IMR-90 (cell line): ENCODE results near the gene CLDN24. TPM values are rescaled to one million over a fixed set of nuclear protein-coding genes. Genes with fewer than 3 reads are reported as not detected.

Experiments
- ATAC-seq: fragments of 200-7000 bp; cut with Tn5 transposase; 2 replicates; pipeline ENCODE4 v1.9.1; 2020; ENCODE audit warnings: low read depth, mild to moderate bottlenecking, moderate library complexity
- BruUV-seq: library from RNA; stranded (reverse); fragments of 400-500 nt; replicated peaks from 2 replicates; lab custom pipeline; 2021; lab: Mats Ljungman, UMichigan
- CTCF ChIA-PET: fragments of 300-600 bp; formaldehyde crosslinking; extraction: SDS; loops from one replicate; lab custom pipeline; 2021; ENCODE audit warnings: antibody characterized with exemption; lab: Yijun Ruan, JAX
- POLR2A ChIA-PET: fragments of 300-600 bp; sonication (Branson Sonifier 250); formaldehyde crosslinking; loops from one replicate; lab custom pipeline; 2022; ENCODE audit warnings: antibody characterized with exemption; ENCODE audit not compliant: unreplicated experiment; lab: Charles Lee
- DNase-seq: peaks from one replicate; pipeline ENCODE4 v3.0.0; 2013
- H2AFZ ChIP-seq: replicated peaks from 2 replicates; pipeline ENCODE3; 2013; ENCODE audit warnings: low read length, mild to moderate bottlenecking; ENCODE audit not compliant: poor library complexity
- H2AK5ac ChIP-seq: 2 replicates; pipeline ENCODE4 v1.6.1; 2013; ENCODE audit warnings: low read depth, low read length, inconsistent platforms
- H2AK9ac ChIP-seq: replicated peaks from 2 replicates; pipeline ENCODE3; 2013; ENCODE audit warnings: mild to moderate bottlenecking, low read depth, low read length, moderate library complexity; ENCODE audit not compliant: poor library complexity
- H2BK120ac ChIP-seq: 2 replicates; pipeline ENCODE4 v1.6.1; 2013; ENCODE audit warnings: low read depth, low read length, inconsistent platforms
- H2BK15ac ChIP-seq: 3 replicates; pipeline ENCODE4 v1.6.1; 2013; ENCODE audit warnings: low read depth, low read length, inconsistent platforms
- H2BK20ac ChIP-seq: 2 replicates; pipeline ENCODE4 v1.6.1; 2013; ENCODE audit warnings: low read depth, mild to moderate bottlenecking, inconsistent platforms, low read length, moderate library complexity
- H2BK5ac ChIP-seq: 2 replicates; pipeline ENCODE4 v1.6.1; 2013; ENCODE audit warnings: mild to moderate bottlenecking, low read depth, low read length, inconsistent platforms; ENCODE audit not compliant: poor library complexity, severe bottlenecking
- H3K14ac ChIP-seq: replicated peaks from 2 replicates; pipeline ENCODE4 v1.6.1; 2013; ENCODE audit warnings: low read depth, low read length, inconsistent platforms
- H3K18ac ChIP-seq: 2 replicates; pipeline ENCODE4 v1.6.1; 2013; ENCODE audit warnings: low read depth, low read length, control low read depth
- H3K23ac ChIP-seq: 2 replicates; pipeline ENCODE4 v1.6.1; 2013; ENCODE audit warnings: low read depth, low read length, inconsistent platforms
- H3K27ac ChIP-seq: 2 replicates; pipeline ENCODE4 v1.5.1; 2013; ENCODE audit warnings: mild to moderate bottlenecking, control low read depth, low read length; ENCODE audit not compliant: insufficient read depth
- H3K27me3 ChIP-seq: 2 replicates; pipeline ENCODE4 v1.6.1; 2013; ENCODE audit warnings: low read length; ENCODE audit not compliant: control insufficient read depth, insufficient read depth
- H3K36me3 ChIP-seq: 2 replicates; pipeline ENCODE4 v1.6.1; 2013; ENCODE audit warnings: low read length, mixed read lengths; ENCODE audit not compliant: control insufficient read depth, insufficient read depth
- H3K4ac ChIP-seq: 2 replicates; pipeline ENCODE4 v1.6.1; 2013; ENCODE audit warnings: low read depth, low read length, inconsistent platforms
- H3K4me1 ChIP-seq: 2 replicates; pipeline ENCODE4 v1.6.1; 2013; ENCODE audit warnings: low read length, mixed read lengths; ENCODE audit not compliant: control insufficient read depth, insufficient read depth
- H3K4me2 ChIP-seq: 2 replicates; pipeline ENCODE4 v1.6.1; 2013; ENCODE audit warnings: low read depth, mild to moderate bottlenecking, control low read depth, low read length, moderate library complexity
- H3K4me3 ChIP-seq: 2 replicates; pipeline ENCODE4 v1.5.1; 2013; ENCODE audit warnings: low read depth, mild to moderate bottlenecking, control low read depth, low read length, moderate library complexity; ENCODE audit not compliant: insufficient read depth
- H3K56ac ChIP-seq: 2 replicates; pipeline ENCODE4 v1.6.1; 2013; ENCODE audit warnings: low read length, inconsistent platforms; ENCODE audit not compliant: insufficient read depth; ENCODE audit errors: extremely low read depth
- H3K79me1 ChIP-seq, 2 experiments: 2 replicates each; pipeline ENCODE4 v1.6.1; 2013; ENCODE audit warnings: low read length in 2 of 2, inconsistent platforms in 1 of 2, low read depth in 1 of 2
- H3K9ac ChIP-seq: 2 replicates; pipeline ENCODE4 v1.6.1; 2013; ENCODE audit warnings: low read depth, low read length, control low read depth
- H3K9me1 ChIP-seq: 2 replicates; pipeline ENCODE4 v1.6.1; 2013; ENCODE audit warnings: low read length, inconsistent platforms; ENCODE audit not compliant: insufficient read depth
- H3K9me3 ChIP-seq: 2 replicates; pipeline ENCODE4 v1.6.1; 2013; ENCODE audit warnings: low read length; ENCODE audit not compliant: control insufficient read depth, insufficient read depth
- H4K20me1 ChIP-seq: 2 replicates; pipeline ENCODE4 v1.6.1; 2013; ENCODE audit warnings: low read length, inconsistent platforms; ENCODE audit not compliant: insufficient read depth
- H4K5ac ChIP-seq: 2 replicates; pipeline ENCODE4 v1.6.1; 2013; ENCODE audit warnings: mild to moderate bottlenecking, low read depth, low read length, control low read depth
- H4K8ac ChIP-seq, 2 experiments: 2 replicates each; pipeline ENCODE4 v1.6.1; 2013; ENCODE audit warnings: low read depth in 2 of 2, low read length in 2 of 2, control low read depth in 1 of 2, inconsistent platforms in 1 of 2
- H4K91ac ChIP-seq: 2 replicates; pipeline ENCODE4 v1.6.1; 2013; ENCODE audit warnings: low read depth, low read length, inconsistent platforms; ENCODE audit not compliant: insufficient read depth
- BHLHE40 ChIP-seq: fragments of 150-350 bp; IDR thresholded peaks from 2 replicates; pipeline ENCODE4 v1.6.1; 2016; ENCODE audit warnings: mild to moderate bottlenecking, low read depth, low read length
- CEBPB ChIP-seq: IDR thresholded peaks from 2 replicates; pipeline ENCODE4 v1.6.1; 2012; ENCODE audit warnings: low read depth, low read length, improper control_type of control experiment
- ELK1 ChIP-seq: fragments of 150-350 bp; IDR thresholded peaks from 2 replicates; pipeline ENCODE4 v1.6.1; 2016; ENCODE audit warnings: low read depth, mild to moderate bottlenecking, low read length, moderate library complexity, borderline replicate concordance
- FOS ChIP-seq: fragments of 150-350 bp; IDR thresholded peaks from 2 replicates; pipeline ENCODE4 v1.6.1; 2016; ENCODE audit warnings: low read depth, low read length
- MAFK ChIP-seq: IDR thresholded peaks from 2 replicates; pipeline ENCODE4 v1.6.1; 2012; ENCODE audit warnings: low read depth, low read length, improper control_type of control experiment
- RAD21 ChIP-seq: IDR thresholded peaks from 2 replicates; pipeline ENCODE4 v1.6.1; 2012; ENCODE audit warnings: low read length, improper control_type of control experiment
- RFX5 ChIP-seq: IDR thresholded peaks from 2 replicates; pipeline ENCODE4 v1.8.0; 2012; ENCODE audit warnings: low read depth, mild to moderate bottlenecking, low read length, moderate library complexity
- WGBS, 2 experiments: methylation state at CpG; one replicate each; pipeline versions ENCODE4 v1.1.5 to v1.1.7; 2013; ENCODE audit warnings: missing lambda C conversion rate in 2 of 2; ENCODE audit not compliant: insufficient read length in 1 of 2; ENCODE audit errors: extremely low coverage in 2 of 2; 5-methylcytosine and 5-hydroxymethylcytosine counted together
- dilution Hi-C: fragments of 300-500 bp; cut with HindIII; formaldehyde crosslinking; loops from one replicate; pipeline ENCODE4 v1.14.3; 2018; ENCODE audit warnings: low sequenced_read_pairs; ENCODE audit not compliant: unreplicated experiment
- in situ Hi-C: fragments of 300-500 bp; cut with MboI; formaldehyde crosslinking; loops from 3 replicates; pipeline ENCODE4 v1.14.3; 2019; ENCODE audit warnings: low sequenced_read_pairs, inconsistent platforms, mixed read lengths
- intact Hi-C: fragments of 100-400 bp; cut with micrococcal nuclease; formaldehyde crosslinking; loops from 2 replicates; pipeline ENCODE4 v1.10.0; 2022
- polyA plus RNA-seq, 3 experiments: library from polyadenylated mRNA; depleted of rRNA; stranded (reverse); fragments of >200 nt; gene quantifications; 2 replicates each; pipeline ENCODE4 v1.2.3, GENCODE V29; 2012; ENCODE audit warnings: low replicate concordance in 1 of 3
- total RNA-seq: library from RNA; depleted of rRNA; stranded (reverse); fragments of >200 nt; gene quantifications from 2 replicates; pipeline ENCODE4 v1.2.3, GENCODE V29; 2012

CLDN24 gene
- total and polyA plus RNA-seq, 2 of the 4 experiments (the other 2 are of a cell fraction): not detected

GRCh38 chr4:183356931-183357675 lies 34.9 kb upstream of the CLDN24 start:
- TF ChIP-seq ELK1 (no peak), MAFK (no peak), FOS (no peak), RAD21 (no peak), CEBPB (no peak), BHLHE40 (no peak), RFX5 (no peak)
- H4K8ac ChIP-seq: no peak overlapping the region

More at GRCh38 chr4:183356931-183357675, 34.9 kb upstream of the CLDN24 start:
- no TSS peak for BruUV-seq
- Histone ChIP-seq H2BK5ac (no peak overlapping the region), H3K4ac (no peak overlapping the region), H2AFZ (no peak overlapping the region), H3K79me1 (no peaks in the 10 kb centered on the region), H2BK20ac (no peak overlapping the region), H3K4me1 (peaks cover 6% of the 10 kb centered on the region), H2AK5ac (no peak overlapping the region; the same call in 1 of the 2 replicates), H3K4me3 (no peak overlapping the region), H3K23ac (no peak overlapping the region), H2BK15ac (no peak overlapping the region), H3K9me3 (no peaks in the 10 kb centered on the region), H3K9me1 (no peaks in the 10 kb centered on the region), H3K18ac (no peak overlapping the region), H3K27me3 (no peaks in the 10 kb centered on the region), H3K36me3 (no peaks in the 10 kb centered on the region), H3K4me2 (no peak overlapping the region), H3K56ac (no peak overlapping the region), H4K20me1 (no peaks in the 10 kb centered on the region), H2BK120ac (no peak overlapping the region), H2AK9ac (no peak overlapping the region), H4K5ac (no peak overlapping the region), H3K27ac (no peak overlapping the region), H3K14ac (no peak overlapping the region), H4K91ac (no peak overlapping the region), H3K9ac (no peak overlapping the region)
- intact Hi-C loops (no loop called here), in situ Hi-C loops (no loop called here), dilution Hi-C loops (no loop called here)
- CTCF ChIA-PET: no interaction called here
- DNase-seq (no peak), ATAC-seq (no peak)
- WGBS, 2 experiments: 75% methylated on average over 4 of the region's 20 CpGs; no CpG with 5 or more reads in 1 of the 2 experiments
- POLR2A ChIA-PET: no interaction called here
